SK-N-SH treated with all-trans-retinoic acid at 6 μM for 48 hours (cell line): ENCODE data around the gene SLC6A18.

Experiments
- ATAC-seq: fragments of 200-7000 bp; cut with Tn5 transposase; 3 replicates; pipeline ENCODE4 v1.9.1; 2020; ENCODE audit warnings: mild to moderate bottlenecking, moderate library complexity
- ARNTL ChIP-seq: fragments of 450-650 bp; formaldehyde crosslinking; IDR thresholded peaks from 2 replicates; pipeline ENCODE4 v1.5.0; 2020; ENCODE audit warnings: low read depth, mild to moderate bottlenecking, moderate library complexity, borderline replicate concordance
- BACH2 ChIP-seq: fragments of 250-450 bp; sonication (Bioruptor Pico); IDR thresholded peaks from 2 replicates; pipeline ENCODE4 v1.9.0; 2021; ENCODE audit warnings: mild to moderate bottlenecking, borderline replicate concordance
- CREB5 ChIP-seq: fragments of 250-450 bp; sonication (Bioruptor Pico); IDR thresholded peaks from 2 replicates; pipeline ENCODE4 v1.5.1; 2020; ENCODE audit warnings: low read depth, mild to moderate bottlenecking, moderate library complexity
- CSDC2 ChIP-seq: fragments of 250-450 bp; sonication (Bioruptor Pico); IDR thresholded peaks from 2 replicates; pipeline ENCODE4 v1.5.0; 2020; ENCODE audit warnings: mild to moderate bottlenecking, moderate library complexity
- CSRNP3 ChIP-seq: fragments of 250-450 bp; sonication (Bioruptor Pico); IDR thresholded peaks from 2 replicates; pipeline ENCODE4 v1.5.1; 2021; ENCODE audit warnings: mild to moderate bottlenecking, moderate library complexity
- ESRRG ChIP-seq: fragments of 250-450 bp; sonication (Bioruptor Pico); IDR thresholded peaks from 2 replicates; pipeline ENCODE4 v1.6.1; 2021; ENCODE audit warnings: mild to moderate bottlenecking
- GLIS3 ChIP-seq: fragments of 250-450 bp; sonication (Bioruptor Pico); IDR thresholded peaks from 2 replicates; pipeline ENCODE4 v1.5.0; 2020; ENCODE audit warnings: mild to moderate bottlenecking, moderate library complexity
- ISL1 ChIP-seq: fragments of 250-450 bp; sonication (Bioruptor Pico); IDR thresholded peaks from 2 replicates; pipeline ENCODE4 v2.1.2; 2022; ENCODE audit warnings: mild to moderate bottlenecking, moderate library complexity
- OSR1 ChIP-seq: fragments of 250-450 bp; sonication (Bioruptor Pico); IDR thresholded peaks from 2 replicates; pipeline ENCODE4 v1.8.0; 2022; ENCODE audit warnings: moderate library complexity, mild to moderate bottlenecking, inconsistent platforms
- PATZ1 ChIP-seq: fragments of 250-450 bp; sonication (Bioruptor Pico); IDR thresholded peaks from 2 replicates; pipeline ENCODE4 v1.8.0; 2020; ENCODE audit warnings: mild to moderate bottlenecking, moderate library complexity, borderline replicate concordance
- POU6F1 ChIP-seq: fragments of 250-450 bp; sonication (Bioruptor Pico); IDR thresholded peaks from 2 replicates; pipeline ENCODE4 v1.8.0; 2021; ENCODE audit warnings: low read depth, mild to moderate bottlenecking, moderate library complexity, borderline replicate concordance
- PPARA ChIP-seq: fragments of 250-450 bp; sonication (Bioruptor Pico); IDR thresholded peaks from 2 replicates; pipeline ENCODE4 v1.5.0; 2020; ENCODE audit warnings: mild to moderate bottlenecking, borderline replicate concordance
- RARB ChIP-seq: fragments of 250-450 bp; sonication (Bioruptor Pico); IDR thresholded peaks from 2 replicates; pipeline ENCODE4 v1.8.0; 2021; ENCODE audit warnings: mild to moderate bottlenecking, moderate library complexity
- SNAI2 ChIP-seq: fragments of 250-450 bp; sonication (Bioruptor Pico); IDR thresholded peaks from 2 replicates; pipeline ENCODE4 v1.5.0; 2020; ENCODE audit warnings: mild to moderate bottlenecking, moderate library complexity
- TCF4 ChIP-seq: fragments of 250-450 bp; sonication (Bioruptor Pico); IDR thresholded peaks from 2 replicates; pipeline ENCODE4 v1.8.0; 2021; ENCODE audit warnings: mild to moderate bottlenecking, moderate library complexity, borderline replicate concordance
- TOX ChIP-seq: fragments of 250-450 bp; sonication (Bioruptor Pico); IDR thresholded peaks from 2 replicates; pipeline ENCODE4 v1.8.0; 2021; ENCODE audit warnings: mild to moderate bottlenecking, moderate library complexity, borderline replicate concordance
- TSHZ2 ChIP-seq: fragments of 250-450 bp; sonication (Bioruptor Pico); IDR thresholded peaks from 2 replicates; pipeline ENCODE4 v1.5.0; 2020; ENCODE audit warnings: mild to moderate bottlenecking, moderate library complexity
- ZC3H10 ChIP-seq: fragments of 250-450 bp; sonication (Bioruptor Pico); IDR thresholded peaks from 2 replicates; pipeline ENCODE4 v1.5.1; 2021; ENCODE audit warnings: mild to moderate bottlenecking, moderate library complexity
- ZFP3 ChIP-seq: fragments of 250-450 bp; sonication (Bioruptor Pico); IDR thresholded peaks from 2 replicates; pipeline ENCODE4 v1.5.0; 2020; ENCODE audit warnings: mild to moderate bottlenecking, moderate library complexity
- ZFP30 ChIP-seq: fragments of 450-650 bp; formaldehyde crosslinking; IDR thresholded peaks from 2 replicates; pipeline ENCODE4 v1.5.0; 2022; ENCODE audit warnings: mild to moderate bottlenecking, moderate library complexity
- ZNF565 ChIP-seq: fragments of 450-650 bp; formaldehyde crosslinking; conservative IDR thresholded peaks from 2 replicates; pipeline ENCODE4 v1.5.0; 2020; ENCODE audit warnings: low read depth, mild to moderate bottlenecking, moderate library complexity
- ZNF70 ChIP-seq: fragments of 450-650 bp; formaldehyde crosslinking; IDR thresholded peaks from 2 replicates; pipeline ENCODE4 v1.5.0; 2020; ENCODE audit warnings: mild to moderate bottlenecking, moderate library complexity
- ZNF8 ChIP-seq: fragments of 450-650 bp; formaldehyde crosslinking; IDR thresholded peaks from 2 replicates; pipeline ENCODE4 v1.5.0; 2020; ENCODE audit warnings: mild to moderate bottlenecking, moderate library complexity

SLC6A18 gene

GRCh38 chr5:1203311-1203967 is 21.7 kb upstream of the SLC6A18 start:
- ATAC-seq, result no peak
- TF ChIP-seq ISL1 (no peak), OSR1 (CRISPR knock-in tag) (no peak), RARB (CRISPR knock-in tag) (no peak), BACH2 (no peak), ZNF70 (no peak), CREB5 (CRISPR knock-in tag) (no peak), CSRNP3 (CRISPR knock-in tag) (no peak), POU6F1 (CRISPR knock-in tag) (no peak), TSHZ2 (CRISPR knock-in tag) (no peak), TOX (no peak), PATZ1 (no peak), ZFP3 (no peak), ZFP30 (CRISPR knock-in tag) (no peak), SNAI2 (CRISPR knock-in tag) (no peak), CSDC2 (no peak), ESRRG (CRISPR knock-in tag) (no peak), TCF4 (CRISPR knock-in tag) (no peak), ZC3H10 (CRISPR knock-in tag) (no peak), GLIS3 (no peak), PPARA (no peak)

- no peak for ATAC-seq
- no peak for TF ChIP-seq ZC3H10 (CRISPR knock-in tag)
- no peak for TF ChIP-seq PATZ1
- TF ChIP-seq TOX, result no peak
- TF ChIP-seq ARNTL (CRISPR knock-in tag), result no peak
- no peak for TF ChIP-seq ZNF8 (CRISPR knock-in tag)
- no peak for TF ChIP-seq ESRRG (CRISPR knock-in tag)
- no peak for TF ChIP-seq ZNF565
- no peak for TF ChIP-seq TSHZ2 (CRISPR knock-in tag)
- TF ChIP-seq GLIS3, result no peak
- no peak for TF ChIP-seq TCF4 (CRISPR knock-in tag)
- TF ChIP-seq RARB (CRISPR knock-in tag), result no peak
- no peak for TF ChIP-seq CSRNP3 (CRISPR knock-in tag)
Measured at GRCh38 chr5:1203968-1204692, 21.1 kb upstream of the SLC6A18 start.
